Astrocyte (in vitro differentiated cells and primary cell): Measurements from ENCODE around the gene SFPQ.

Source experiments
- EZH2 ChIP-seq: IDR thresholded peaks from 2 replicates; pipeline ENCODE4 v1.6.1; 2012; ENCODE audit warnings: mild to moderate bottlenecking, low read length, inconsistent platforms; ENCODE audit not compliant: insufficient read depth
- TF ChIP-seq, protein P1 (sequence below): IDR thresholded peaks from 2 replicates; pipeline ENCODE4 v1.5.1; 2011; ENCODE audit warnings: low read depth, mild to moderate bottlenecking, inconsistent platforms, low read length, moderate library complexity; ENCODE audit not compliant: insufficient read depth

- TF ChIP-seq, protein P1, sequence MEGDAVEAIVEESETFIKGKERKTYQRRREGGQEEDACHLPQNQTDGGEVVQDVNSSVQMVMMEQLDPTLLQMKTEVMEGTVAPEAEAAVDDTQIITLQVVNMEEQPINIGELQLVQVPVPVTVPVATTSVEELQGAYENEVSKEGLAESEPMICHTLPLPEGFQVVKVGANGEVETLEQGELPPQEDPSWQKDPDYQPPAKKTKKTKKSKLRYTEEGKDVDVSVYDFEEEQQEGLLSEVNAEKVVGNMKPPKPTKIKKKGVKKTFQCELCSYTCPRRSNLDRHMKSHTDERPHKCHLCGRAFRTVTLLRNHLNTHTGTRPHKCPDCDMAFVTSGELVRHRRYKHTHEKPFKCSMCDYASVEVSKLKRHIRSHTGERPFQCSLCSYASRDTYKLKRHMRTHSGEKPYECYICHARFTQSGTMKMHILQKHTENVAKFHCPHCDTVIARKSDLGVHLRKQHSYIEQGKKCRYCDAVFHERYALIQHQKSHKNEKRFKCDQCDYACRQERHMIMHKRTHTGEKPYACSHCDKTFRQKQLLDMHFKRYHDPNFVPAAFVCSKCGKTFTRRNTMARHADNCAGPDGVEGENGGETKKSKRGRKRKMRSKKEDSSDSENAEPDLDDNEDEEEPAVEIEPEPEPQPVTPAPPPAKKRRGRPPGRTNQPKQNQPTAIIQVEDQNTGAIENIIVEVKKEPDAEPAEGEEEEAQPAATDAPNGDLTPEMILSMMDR: no peak
- TF ChIP-seq EZH2: no peak
Measured at GRCh38 chr1:35178295-35178695, 14.7 kb downstream of the SFPQ start.
